HEK293T (cell line): ENCODE data around the gene MYRFL.

ENCODE experiments used
- ARNT ChIP-seq: fragments of 450-650 bp; IDR thresholded peaks from 2 replicates; pipeline ENCODE4 v1.6.1; 2017; ENCODE audit warnings: mild to moderate bottlenecking
- BHLHE40 ChIP-seq: fragments of 450-650 bp; IDR thresholded peaks from 2 replicates; pipeline ENCODE4 v1.6.1; 2016; ENCODE audit warnings: mild to moderate bottlenecking, moderate library complexity, borderline replicate concordance
- CTBP1 ChIP-seq: fragments of 450-650 bp; IDR thresholded peaks from 2 replicates; pipeline ENCODE4 v1.6.1; 2016; ENCODE audit warnings: borderline replicate concordance
- ELF4 ChIP-seq: fragments of 450-650 bp; IDR thresholded peaks from 2 replicates; pipeline ENCODE4 v1.6.1; 2017; ENCODE audit warnings: antibody characterized with exemption
- FOXA1 ChIP-seq: fragments of 450-650 bp; IDR thresholded peaks from 2 replicates; pipeline ENCODE4 v1.6.1; 2016; ENCODE audit warnings: mild to moderate bottlenecking
- FOXK2 ChIP-seq: fragments of 450-650 bp; IDR thresholded peaks from 2 replicates; pipeline ENCODE4 v1.6.1; 2016; ENCODE audit warnings: mild to moderate bottlenecking
- FOXM1 ChIP-seq: fragments of 450-650 bp; IDR thresholded peaks from 2 replicates; pipeline ENCODE4 v1.6.1; 2017; ENCODE audit warnings: mild to moderate bottlenecking, borderline replicate concordance
- HDGF ChIP-seq: fragments of 450-650 bp; IDR thresholded peaks from 2 replicates; pipeline ENCODE4 v1.6.1; 2017; ENCODE audit warnings: antibody characterized with exemption, borderline replicate concordance
- SP1 ChIP-seq: fragments of 450-650 bp; IDR thresholded peaks from 2 replicates; pipeline ENCODE4 v1.6.1; 2017
- TARDBP ChIP-seq: fragments of 450-650 bp; IDR thresholded peaks from 2 replicates; pipeline ENCODE4 v1.6.1; 2016
- TF ChIP-seq, protein P1 (sequence below): fragments of 450-650 bp; IDR thresholded peaks from 2 replicates; pipeline ENCODE4 v1.6.1; 2016

DNA sequence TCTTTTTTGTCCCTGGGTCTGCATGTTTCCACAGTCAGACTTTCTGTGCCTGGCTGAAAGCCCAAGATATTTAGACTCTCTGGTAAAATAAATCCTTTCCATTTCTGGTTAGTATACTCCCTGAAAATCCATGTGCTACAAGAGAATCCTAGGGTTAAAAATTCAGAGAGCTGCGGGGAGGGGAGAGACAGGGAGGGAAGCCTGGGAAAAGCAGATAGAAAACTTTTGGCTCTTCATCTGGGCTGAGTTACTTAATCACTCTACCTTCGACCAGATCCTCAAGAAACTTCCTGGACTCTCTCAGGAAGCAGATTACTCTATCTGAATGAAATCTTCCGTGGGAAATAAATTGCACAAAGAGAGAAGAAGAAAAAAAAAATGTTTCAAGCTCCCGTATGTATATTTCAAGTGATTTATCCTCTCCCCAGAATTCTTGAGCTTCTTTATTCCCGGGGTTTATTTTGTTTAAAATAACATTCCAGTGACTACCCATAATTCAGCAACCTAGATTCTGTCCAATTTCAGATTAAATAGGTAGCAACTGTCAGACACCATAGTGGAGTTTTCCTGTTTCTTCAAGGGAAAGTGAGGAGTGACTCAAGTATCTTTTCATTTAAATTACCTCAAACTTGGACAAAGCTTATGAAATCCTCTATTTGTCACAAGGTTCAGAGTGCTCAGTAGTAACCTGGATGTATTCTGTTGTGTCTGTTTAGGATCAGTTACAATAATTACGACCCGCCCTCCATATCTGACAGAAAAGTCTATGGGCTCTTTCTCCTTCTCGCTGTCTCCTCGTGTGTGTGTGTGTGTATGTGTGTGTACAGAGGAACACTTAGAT lies 163.7 kb downstream of the MYRFL start:
- TF ChIP-seq FOXA1, result no peak
- no peak for TF ChIP-seq FOXK2
- no peak for TF ChIP-seq TARDBP
- no peak for TF ChIP-seq CTBP1
- no peak for TF ChIP-seq FOXM1
- no peak for TF ChIP-seq HDGF
- no peak for TF ChIP-seq ELF4
- no peak for TF ChIP-seq BHLHE40
- TF ChIP-seq, protein P1, sequence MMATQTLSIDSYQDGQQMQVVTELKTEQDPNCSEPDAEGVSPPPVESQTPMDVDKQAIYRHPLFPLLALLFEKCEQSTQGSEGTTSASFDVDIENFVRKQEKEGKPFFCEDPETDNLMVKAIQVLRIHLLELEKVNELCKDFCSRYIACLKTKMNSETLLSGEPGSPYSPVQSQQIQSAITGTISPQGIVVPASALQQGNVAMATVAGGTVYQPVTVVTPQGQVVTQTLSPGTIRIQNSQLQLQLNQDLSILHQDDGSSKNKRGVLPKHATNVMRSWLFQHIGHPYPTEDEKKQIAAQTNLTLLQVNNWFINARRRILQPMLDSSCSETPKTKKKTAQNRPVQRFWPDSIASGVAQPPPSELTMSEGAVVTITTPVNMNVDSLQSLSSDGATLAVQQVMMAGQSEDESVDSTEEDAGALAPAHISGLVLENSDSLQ, result no peak
- TF ChIP-seq SP1, result no peak
- no peak for TF ChIP-seq ARNT
